Activated gamma-delta T cell treated with anti-CD3 and anti-CD28 coated beads, Interleukin-2, amount 50 U/mL, for 16 hours (primary cell): ENCODE measurements around the gene C2CD4B.

Experiments used
- DNase-seq: peaks from one replicate; pipeline ENCODE4 v3.0.0-alpha.2; 2020; ENCODE audit warnings: low read depth

The C2CD4B gene

DNA sequence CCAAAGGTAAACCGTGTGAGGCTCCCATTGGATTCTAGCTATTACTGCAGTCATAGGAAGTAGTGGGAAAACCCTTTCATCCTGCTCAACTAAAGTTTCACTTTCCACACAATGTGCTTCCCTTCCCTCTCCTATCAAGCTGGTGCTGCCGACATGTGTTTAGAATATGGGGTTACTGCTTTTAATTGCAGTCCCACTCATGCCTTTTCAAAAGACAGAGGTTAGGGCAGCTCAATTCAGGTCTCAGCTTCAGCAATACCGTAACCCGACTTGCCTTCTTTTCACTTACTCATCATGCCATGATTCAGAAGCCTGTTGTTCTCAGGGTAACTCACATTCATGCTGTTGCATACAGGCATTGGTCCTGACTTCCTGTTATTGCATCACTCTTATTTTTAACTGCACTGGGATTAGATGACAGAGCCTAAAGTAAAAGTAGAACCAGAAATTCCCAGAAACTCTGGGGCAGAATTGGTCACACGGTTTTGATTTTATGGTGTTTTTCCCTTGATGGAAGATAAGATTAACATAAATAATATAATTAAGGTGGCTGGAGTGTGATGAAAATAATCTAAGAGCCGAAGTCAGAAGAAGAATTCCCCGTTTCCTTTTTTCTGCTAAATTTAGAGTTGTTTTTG is 45.7 kb downstream of the C2CD4B start:
- DNase-seq, result no peak

DNA sequence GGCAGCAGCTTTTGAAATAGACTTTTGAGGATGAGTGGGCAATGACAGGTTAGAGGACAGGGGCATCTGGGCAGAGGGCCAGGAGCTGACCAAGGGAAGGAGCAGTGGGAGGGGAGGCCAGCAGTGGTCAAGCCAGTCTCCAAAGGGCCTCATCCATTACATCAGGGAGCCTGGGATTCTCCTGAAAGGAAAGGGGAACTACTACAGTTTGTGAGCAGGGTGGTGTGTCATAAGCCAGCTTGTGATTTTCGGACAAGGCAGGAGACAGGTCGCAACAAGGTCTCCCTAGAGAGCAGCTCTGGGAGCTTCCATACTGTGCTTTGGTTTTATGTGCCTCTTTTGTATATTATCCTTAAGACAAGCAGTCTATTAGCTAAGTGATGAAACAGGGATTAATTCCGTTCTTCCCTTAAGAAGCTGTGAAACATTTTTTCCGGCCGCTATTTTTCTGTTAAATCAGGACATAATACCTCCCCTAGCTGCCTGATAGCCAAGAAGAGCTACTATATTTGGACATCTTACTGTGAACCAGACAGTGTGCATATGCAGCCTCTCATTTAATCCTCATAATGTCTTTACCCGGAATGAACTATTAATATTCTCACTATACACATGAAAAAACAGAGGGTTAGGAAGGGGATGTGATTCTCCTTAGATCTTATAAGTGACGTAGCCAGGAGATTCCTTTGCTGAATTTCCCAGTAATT is 46.4 kb downstream of the C2CD4B start:
- DNase-seq, result no peak

DNA sequence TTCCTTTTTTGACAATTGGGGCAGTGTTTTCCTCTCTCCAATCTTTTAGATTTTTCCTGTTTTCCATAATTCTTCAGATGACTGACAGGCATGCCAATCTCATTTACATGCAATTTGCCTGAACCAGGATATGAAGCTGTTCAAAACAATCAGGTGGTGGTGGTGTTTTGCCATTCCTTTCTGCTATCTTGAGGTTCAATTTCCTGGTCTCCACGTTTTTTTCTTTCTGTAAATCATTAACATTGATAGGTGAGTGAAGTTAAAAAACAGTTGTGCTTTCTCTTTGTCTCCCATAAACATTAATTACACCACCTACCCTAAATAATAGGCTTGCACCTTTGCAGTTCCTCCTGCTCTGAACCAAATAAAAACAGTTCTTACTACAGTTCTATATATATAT is 49.2 kb downstream of the C2CD4B start:
- no peak for DNase-seq
